OCI-LY1 (cell line): ENCODE results near the gene CDK5R2.
"Not testable (repeated sequence)": the region's sequence is repeated elsewhere in the genome, so short reads cannot be mapped to it uniquely, and the experiment has no call there.

Experiments used
- CTCF ChIP-seq: fragments of 200-600 bp; sonication (generic), shearing (Covaris generic); IDR thresholded peaks from 2 replicates; pipeline ENCODE4 v1.5.1; 2017; ENCODE audit warnings: mild to moderate bottlenecking, antibody characterized with exemption, low read length, moderate library complexity, mixed read lengths
- EZH2 ChIP-seq: fragments of 200-600 bp; sonication (generic), shearing (Covaris generic); IDR thresholded peaks from 2 replicates; pipeline ENCODE4 v1.8.0; 2017; ENCODE audit warnings: borderline replicate concordance, mixed run types, mild to moderate bottlenecking, antibody characterized with exemption, low read length, moderate library complexity, mixed read lengths

- TF ChIP-seq CTCF, EZH2: not testable (repeated sequence)
Measured at GRCh38 chr2:218931751-218932150, 27.7 kb upstream of the CDK5R2 start.
